ENCODE results near the gene RILPL2. TPM values are rescaled to one million over a fixed set of nuclear protein-coding genes. Genes with fewer than 3 reads are reported as not detected.
"Not testable (repeated sequence)": the region's sequence is repeated elsewhere in the genome, so short reads cannot be mapped to it uniquely, and the experiment has no call there.

RILPL2 gene
- total and polyA plus RNA-seq, 2 experiments from 2014 or later: 2.8 to 4.4 TPM

DNA sequence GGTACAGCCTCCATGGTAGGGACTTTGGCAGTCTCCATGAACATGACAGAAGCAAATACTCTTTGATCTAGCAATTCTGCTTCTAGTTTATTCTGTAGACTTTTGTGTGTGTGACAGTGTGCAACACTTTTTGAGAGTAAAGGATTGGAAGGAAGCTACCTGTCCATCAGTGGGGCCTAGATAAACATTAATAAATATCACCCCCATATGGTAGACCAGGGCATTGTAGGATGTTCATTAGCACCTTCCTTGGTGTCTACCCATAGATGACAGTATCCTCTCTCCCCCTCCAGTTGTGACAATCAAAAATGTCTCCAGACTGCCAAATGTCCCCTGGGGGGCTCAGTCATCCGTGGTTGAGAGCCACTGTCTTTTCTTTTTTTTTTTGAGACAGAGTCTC is 32.3 kb upstream of the RILPL2 start:
- Histone ChIP-seq H3K36me3 (ENCODE audit: low read depth) (peaks cover 16% of the 10 kb centered on the region; the same call in 1 of the 2 replicates), H4K20me1 (ENCODE audit: insufficient read depth) (no peaks in the 10 kb centered on the region), H3K9me2 (ENCODE audit: insufficient read depth) (no peaks in the 10 kb centered on the region), H3K27me3 (replicated peaks; ENCODE audit: insufficient read depth) (no peaks in the 10 kb centered on the region), H2AFZ (no peak overlapping the region), H3K4me3 (no peak overlapping the region), H3K79me2 (ENCODE audit: insufficient read depth) (peaks cover 52% of the 10 kb centered on the region), H3K9me3 (ENCODE audit: low read depth) (no peaks in the 10 kb centered on the region), H3K27ac (no peak overlapping the region), H3K4me1 (ENCODE audit: insufficient read depth) (0 out of 2 replicates have a peak, but pooled peaks cover 3% of the 10 kb centered on the region), H3F3A (ENCODE audit: insufficient read depth) (peaks cover 33% of the 10 kb centered on the region), H3K9ac (no peak overlapping the region), H3K4me2 (ENCODE audit: unreplicated experiment) (no peak overlapping the region)
- TF ChIP-seq EZH2phosphoT487 (IDR thresholded peaks at IDR 0.05; ENCODE audit: insufficient read depth, low read depth) (no peak), EZH2 (IDR thresholded peaks at IDR 0.05; ENCODE audit: insufficient read depth, poor library complexity, severe bottlenecking) (no peak)
- in situ Hi-C loops (cut with MboI): no loop called here
- DNase-seq: no peak
- WGBS, 2 experiments (ENCODE audit: low coverage in 1 of 2, low lambda C conversion rate in 2 of 2, missing lambda C conversion rate in 2 of 2): 0% methylated on average over 1 of the region's 1 CpG

DNA sequence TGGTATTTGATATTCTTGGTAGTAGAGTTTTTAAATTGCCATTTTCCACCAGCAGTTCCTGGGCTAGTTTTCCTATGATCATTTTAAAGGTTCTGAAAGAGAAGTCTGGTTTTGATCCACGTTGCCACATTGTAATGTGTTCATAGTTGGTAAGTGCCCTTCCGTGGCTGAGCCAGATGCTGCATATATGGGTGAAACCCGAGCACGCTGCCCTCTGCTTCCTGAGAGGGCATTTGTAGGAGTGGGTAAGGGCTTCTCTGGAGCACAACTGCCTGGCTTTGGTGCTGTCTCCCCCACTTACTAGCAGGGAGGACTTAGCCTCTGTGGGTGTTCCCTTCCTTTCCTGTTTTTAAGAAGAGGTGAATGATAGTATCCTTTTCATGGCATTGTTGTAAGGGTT is 28.6 kb upstream of the RILPL2 start:
- H3K27ac ChIP-seq: no peak overlapping the region
- H3K79me2 ChIP-seq (ENCODE audit: insufficient read depth): peaks cover 79% of the 10 kb centered on the region
- no peaks in the 10 kb centered on the region for H3K9me3 ChIP-seq (ENCODE audit: low read depth)
- no peaks in the 10 kb centered on the region for H4K20me1 ChIP-seq (ENCODE audit: insufficient read depth)
- H3K9me2 ChIP-seq (ENCODE audit: insufficient read depth): no peaks in the 10 kb centered on the region
- H3K36me3 ChIP-seq (ENCODE audit: low read depth): no peaks in the 10 kb centered on the region
- DNase-seq: no peak
- no peak overlapping the region for H3K4me3 ChIP-seq
- H3K27me3 ChIP-seq (replicated peaks; ENCODE audit: insufficient read depth): no peaks in the 10 kb centered on the region
- H3K4me2 ChIP-seq (ENCODE audit: unreplicated experiment): no peak overlapping the region
- WGBS, 2 experiments (ENCODE audit: low coverage in 1 of 2, low lambda C conversion rate in 2 of 2, missing lambda C conversion rate in 2 of 2): 79 to 84% methylated on average over 4 of the region's 4 CpGs
- peaks cover 5% of the 10 kb centered on the region; the same call in 1 of the 2 replicates for H3F3A ChIP-seq (ENCODE audit: insufficient read depth)
- H3K9ac ChIP-seq: no peak overlapping the region
- in situ Hi-C loops (cut with MboI): no loop called here
- no peak overlapping the region for H2AFZ ChIP-seq
- TF ChIP-seq EZH2phosphoT487 (IDR thresholded peaks at IDR 0.05; ENCODE audit: insufficient read depth, low read depth) (no peak), EZH2 (IDR thresholded peaks at IDR 0.05; ENCODE audit: insufficient read depth, poor library complexity, severe bottlenecking) (no peak)
- H3K4me1 ChIP-seq (ENCODE audit: insufficient read depth): no peaks in the 10 kb centered on the region

DNA sequence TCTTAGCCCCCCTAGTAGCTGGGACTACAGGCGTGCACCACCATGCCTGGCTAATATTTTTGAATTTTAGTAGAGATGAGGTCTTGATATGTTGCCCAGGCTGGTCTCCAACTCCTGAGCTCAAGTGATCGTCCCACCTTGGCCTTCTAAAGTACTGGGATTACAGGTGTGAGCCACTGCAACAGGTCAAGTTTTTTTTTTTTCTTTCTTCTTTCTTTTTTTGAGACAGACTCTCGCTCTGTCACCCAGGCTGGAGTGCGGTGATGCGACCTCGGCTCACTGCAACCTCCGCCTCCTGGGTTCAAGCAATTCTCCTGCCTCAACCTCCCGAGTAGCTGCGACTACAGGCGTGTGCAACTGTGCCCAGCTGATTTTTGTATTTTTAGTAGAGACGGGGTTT is 26.7 kb upstream of the RILPL2 start:
- H3K4me3 ChIP-seq; H3K9me2 ChIP-seq (ENCODE audit: insufficient read depth); in situ Hi-C loops (cut with MboI); H4K20me1 ChIP-seq (ENCODE audit: insufficient read depth); H3K9me3 ChIP-seq (ENCODE audit: low read depth); H2AFZ ChIP-seq; H3K4me2 ChIP-seq (ENCODE audit: unreplicated experiment); DNase-seq; H3K27ac ChIP-seq; H3K4me1 ChIP-seq (ENCODE audit: insufficient read depth); H3K9ac ChIP-seq; H3K27me3 ChIP-seq (replicated peaks; ENCODE audit: insufficient read depth); H3F3A ChIP-seq (ENCODE audit: insufficient read depth); H3K36me3 ChIP-seq (ENCODE audit: low read depth): not testable (repeated sequence)
- 96 to 98% methylated on average over 11 of the region's 11 CpGs for WGBS, 2 experiments (ENCODE audit: low coverage in 1 of 2, low lambda C conversion rate in 2 of 2, missing lambda C conversion rate in 2 of 2)
- H3K79me2 ChIP-seq (ENCODE audit: insufficient read depth): peaks cover 78% of the 10 kb centered on the region

DNA sequence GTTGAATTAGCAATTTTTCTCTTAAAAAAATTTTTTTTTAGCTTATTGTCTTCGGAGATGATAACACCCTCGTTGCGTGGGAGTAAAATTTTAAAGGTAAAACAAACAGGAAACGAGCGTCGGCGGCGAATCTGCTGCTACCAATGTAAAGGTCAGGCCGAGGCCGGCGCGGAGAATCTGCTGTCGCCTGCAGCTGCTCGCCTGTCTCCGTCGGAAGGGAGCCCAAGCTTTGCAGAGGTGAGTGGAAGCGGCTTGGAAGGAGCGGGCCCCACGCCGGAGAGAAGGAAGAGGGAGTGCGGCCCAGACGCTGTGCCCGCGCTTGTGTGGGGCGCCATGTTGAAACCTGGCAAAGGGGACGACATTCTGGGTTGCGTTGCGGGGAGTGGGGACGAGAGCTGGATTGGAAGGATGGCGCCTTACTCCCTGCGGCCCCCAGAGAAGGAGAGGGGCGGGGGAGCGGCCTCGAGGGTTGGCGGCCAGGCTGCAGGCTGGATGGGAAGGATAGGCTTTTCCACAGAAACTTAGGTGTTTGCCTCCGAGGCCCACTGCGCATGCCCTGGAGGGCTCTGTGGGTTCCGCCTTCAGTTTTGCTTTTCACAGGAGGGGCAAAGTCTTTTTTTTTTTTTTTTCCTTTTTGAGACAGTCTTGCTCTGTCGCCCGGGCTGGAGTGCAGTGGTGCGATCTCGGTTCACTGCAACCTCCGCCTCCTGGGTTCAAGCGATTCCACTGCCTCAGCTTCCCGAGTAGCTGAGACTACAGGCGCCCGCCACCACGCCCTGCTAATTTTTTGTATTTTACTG is 21.7 kb upstream of the RILPL2 start, which contains the start of gene SNRNP35:
SNRNP35 (plus strand) TSS at position 160 of the 800 bp plus-strand sequence. CDS start 7,402 bp downstream, outside the sequence.
- H3K4me3 ChIP-seq: peak within 1 kb of the TSS; percentile 88
- H3K4me1 ChIP-seq (ENCODE audit: insufficient read depth): peaks cover 6% of the 10 kb centered on the region; the same call in 1 of the 2 replicates
- H3K27ac ChIP-seq: peak within 1 kb of the TSS; percentile 98
- in situ Hi-C loops (cut with MboI): no loop called here
- no peaks in the 10 kb centered on the region for H3K9me3 ChIP-seq (ENCODE audit: low read depth)
- DNase-seq: peak; percentile 94
- no peaks in the 10 kb centered on the region; the same call in 1 of the 2 replicates for H4K20me1 ChIP-seq (ENCODE audit: insufficient read depth)
- H3K27me3 ChIP-seq (replicated peaks; ENCODE audit: insufficient read depth): no peaks in the 10 kb centered on the region
- H3K9me2 ChIP-seq (ENCODE audit: insufficient read depth): no peaks in the 10 kb centered on the region
- peak within 1 kb of the TSS; percentile 90 for H2AFZ ChIP-seq
- no peaks in the 10 kb centered on the region for H3K36me3 ChIP-seq (ENCODE audit: low read depth)
- no peaks in the 10 kb centered on the region; the same call in 1 of the 2 replicates for H3F3A ChIP-seq (ENCODE audit: insufficient read depth)
- peaks cover 42% of the 10 kb centered on the region for H3K79me2 ChIP-seq (ENCODE audit: insufficient read depth)
- peak within 1 kb of the TSS; percentile 91 for H3K4me2 ChIP-seq (ENCODE audit: unreplicated experiment)
- 0 to 2% methylated on average over 40 to 48 of the region's 48 CpGs for WGBS, 2 experiments (ENCODE audit: low coverage in 1 of 2, low lambda C conversion rate in 2 of 2, missing lambda C conversion rate in 2 of 2)
- TF ChIP-seq EZH2phosphoT487 (IDR thresholded peaks at IDR 0.05; ENCODE audit: insufficient read depth, low read depth) (no peak), EZH2 (IDR thresholded peaks at IDR 0.05; ENCODE audit: insufficient read depth, poor library complexity, severe bottlenecking) (no peak)
- peak within 1 kb of the TSS; percentile 97 for H3K9ac ChIP-seq

Measured in GM23248 (cell line).